GM21576 (cell line): Measurements from ENCODE around the gene TELO2.

Experiments
- ATAC-seq: cut with Tn5 transposase; IDR thresholded peaks from one replicate; pipeline ENCODE4 v1.9.1; 2021; ENCODE audit warnings: mild to moderate bottlenecking, moderate library complexity; ENCODE audit not compliant: unreplicated experiment

The TELO2 gene

DNA sequence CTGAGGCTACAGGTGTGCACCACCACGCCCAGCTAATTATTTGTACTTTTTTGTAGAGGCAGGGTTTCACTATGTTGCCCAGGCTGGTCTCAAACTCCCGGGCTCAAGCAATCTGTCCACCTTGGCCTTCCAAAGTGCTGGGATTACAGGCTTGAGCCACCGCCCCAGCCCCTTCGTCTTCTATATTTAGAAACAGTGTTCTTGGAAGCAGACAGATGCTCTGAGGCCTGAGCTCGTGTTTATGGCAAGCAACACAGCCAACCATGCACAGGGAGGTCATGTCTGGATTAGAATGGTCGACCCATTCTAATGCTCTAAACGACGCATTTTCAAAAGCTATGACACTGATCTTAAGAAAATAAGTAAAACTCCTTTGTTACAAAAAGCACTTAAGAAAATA, 56.9 kb downstream of the TELO2 start:
- ATAC-seq = no peak

DNA sequence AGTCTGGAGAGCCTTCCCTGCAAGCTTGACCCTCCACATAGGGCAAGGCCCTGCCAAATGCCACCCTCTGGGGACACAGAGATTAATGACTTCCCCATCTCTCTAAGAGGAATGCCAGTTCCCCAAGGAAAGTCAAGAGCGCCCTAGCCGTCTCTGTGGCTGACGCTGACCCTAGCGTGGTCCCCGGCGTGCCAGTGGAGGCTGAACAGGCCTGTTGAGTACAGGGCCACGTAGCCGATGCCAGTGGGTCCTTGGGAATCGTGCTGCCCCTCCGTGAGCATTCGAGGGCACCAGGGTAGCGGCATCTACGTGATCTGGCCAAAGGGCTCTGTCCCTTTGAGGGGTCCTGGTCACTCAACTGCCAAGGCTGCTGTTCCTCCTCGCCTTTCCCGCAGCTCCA, 57.5 kb downstream of the TELO2 start:
- ATAC-seq = no peak

DNA sequence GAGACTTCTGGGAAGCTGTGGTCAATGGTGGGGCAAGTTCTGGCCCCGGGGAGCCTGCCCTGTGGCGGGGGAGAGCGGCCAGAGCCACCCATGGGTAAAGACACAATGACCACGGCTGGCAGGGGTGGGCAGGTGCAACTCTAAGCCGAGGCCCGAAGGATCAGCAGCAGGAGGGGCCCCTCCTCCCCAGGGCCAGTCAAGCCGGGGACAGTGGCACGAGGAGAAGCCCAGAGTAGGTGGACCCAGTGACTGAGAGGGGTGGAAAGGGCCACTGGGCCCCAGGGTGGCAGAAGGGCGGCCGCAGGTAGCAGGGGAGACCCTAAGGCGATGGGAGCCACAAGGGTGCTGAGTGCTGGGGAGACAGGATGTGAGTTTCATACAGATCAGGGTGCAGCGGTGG, 58.0 kb downstream of the TELO2 start:
- no peak for ATAC-seq

DNA sequence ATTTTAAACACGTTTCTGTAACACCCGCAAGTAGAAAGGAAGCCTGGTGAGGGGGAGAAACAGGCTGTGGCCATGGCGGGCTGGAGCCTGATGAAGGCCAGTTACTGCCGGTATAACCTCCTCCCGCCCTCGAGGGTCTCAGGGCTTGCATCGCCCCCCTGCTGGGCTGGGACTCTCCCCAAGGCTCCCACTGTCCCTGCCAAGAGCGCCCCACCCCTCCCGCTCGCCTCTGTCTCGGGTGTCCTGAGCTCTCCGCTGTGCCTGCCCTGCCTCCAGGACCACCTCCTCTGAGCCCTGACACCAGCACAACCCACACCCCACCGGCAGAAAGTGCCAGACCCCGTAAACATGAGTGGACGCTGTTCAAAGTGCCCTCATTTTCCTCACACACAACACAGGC, 59.0 kb downstream of the TELO2 start:
- no peak for ATAC-seq

DNA sequence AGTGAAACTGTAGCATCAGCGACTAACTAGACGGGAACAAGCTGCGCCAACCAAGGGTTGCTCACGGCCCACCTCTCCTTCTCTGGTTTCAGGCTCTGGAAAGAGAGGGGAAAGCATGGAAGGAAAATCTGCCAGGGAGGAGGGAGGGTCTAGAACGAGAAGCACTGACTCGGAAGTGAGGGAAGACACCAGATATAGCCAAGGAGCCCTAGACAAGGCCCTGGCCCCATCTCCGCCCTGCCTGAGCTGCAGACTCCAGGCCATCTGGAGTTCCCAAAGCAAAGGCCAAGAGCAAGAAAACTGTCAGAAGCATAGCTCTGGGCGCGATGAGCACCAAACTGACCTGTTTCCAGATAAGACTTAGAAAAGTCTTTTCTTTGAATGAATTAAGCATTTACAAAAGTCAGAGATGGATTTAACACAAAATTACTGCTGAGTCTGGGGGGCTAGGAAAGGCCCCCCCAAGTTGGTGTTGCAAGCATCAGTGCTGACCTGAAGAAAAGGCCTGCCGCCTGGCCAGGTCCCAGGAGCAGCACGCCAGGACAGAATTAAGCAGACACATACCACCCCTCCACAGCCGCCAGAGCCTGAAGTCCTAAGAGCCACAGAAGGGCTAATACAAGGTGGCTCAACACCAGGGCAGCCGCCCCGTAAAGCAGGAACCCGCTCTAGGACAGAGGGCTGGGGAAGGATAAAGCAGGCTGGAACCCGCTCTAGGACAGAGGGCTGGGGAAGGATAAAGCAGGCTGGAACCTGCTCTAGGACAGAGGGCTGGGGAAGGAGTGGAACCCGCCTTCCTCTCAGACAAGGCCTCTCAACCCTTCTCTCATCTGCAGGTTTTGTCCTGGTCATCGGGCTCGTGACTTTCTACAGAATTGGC, 61.0 kb downstream of the TELO2 start:
- no peak for ATAC-seq

DNA sequence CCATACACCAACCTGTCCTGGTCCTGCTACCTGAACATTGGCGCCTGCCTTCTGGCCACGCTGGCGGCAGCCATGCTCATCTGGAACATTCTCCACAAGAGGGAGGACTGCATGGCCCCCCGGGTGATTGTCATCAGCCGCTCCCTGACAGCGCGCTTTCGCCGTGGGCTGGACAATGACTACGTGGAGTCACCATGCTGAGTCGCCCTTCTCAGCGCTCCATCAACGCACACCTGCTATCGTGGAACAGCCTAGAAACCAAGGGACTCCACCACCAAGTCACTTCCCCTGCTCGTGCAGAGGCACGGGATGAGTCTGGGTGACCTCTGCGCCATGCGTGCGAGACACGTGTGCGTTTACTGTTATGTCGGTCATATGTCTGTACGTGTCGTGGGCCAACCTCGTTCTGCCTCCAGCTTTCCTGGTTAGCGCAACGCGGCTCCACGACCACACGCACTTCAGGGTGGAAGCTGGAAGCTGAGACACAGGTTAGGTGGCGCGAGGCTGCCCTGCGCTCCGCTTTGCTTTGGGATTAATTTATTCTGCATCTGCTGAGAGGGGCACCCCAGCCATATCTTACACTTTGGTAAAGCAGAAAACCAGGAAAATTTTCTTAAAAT, 61.8 kb downstream of the TELO2 start:
- no peak for ATAC-seq

DNA sequence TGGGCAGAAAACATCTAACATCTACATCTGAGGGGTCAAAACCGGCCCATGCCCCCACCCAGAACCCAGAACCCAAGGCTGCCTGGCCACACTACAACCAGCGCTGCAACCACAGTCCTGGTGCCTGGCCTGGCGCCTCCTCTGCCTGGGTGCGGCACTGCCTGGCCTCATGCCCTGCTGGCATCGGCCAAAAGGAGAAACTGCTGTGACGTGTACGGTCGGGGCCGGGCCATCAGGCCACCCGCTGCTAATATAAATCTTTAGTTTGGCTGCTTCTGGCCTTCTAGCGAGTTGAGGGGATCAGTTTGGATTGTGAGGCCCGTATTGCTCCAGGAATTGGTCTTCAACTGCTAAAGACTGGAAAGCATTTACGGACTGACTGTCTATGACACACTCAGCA, 63.1 kb downstream of the TELO2 start:
- ATAC-seq = no peak

DNA sequence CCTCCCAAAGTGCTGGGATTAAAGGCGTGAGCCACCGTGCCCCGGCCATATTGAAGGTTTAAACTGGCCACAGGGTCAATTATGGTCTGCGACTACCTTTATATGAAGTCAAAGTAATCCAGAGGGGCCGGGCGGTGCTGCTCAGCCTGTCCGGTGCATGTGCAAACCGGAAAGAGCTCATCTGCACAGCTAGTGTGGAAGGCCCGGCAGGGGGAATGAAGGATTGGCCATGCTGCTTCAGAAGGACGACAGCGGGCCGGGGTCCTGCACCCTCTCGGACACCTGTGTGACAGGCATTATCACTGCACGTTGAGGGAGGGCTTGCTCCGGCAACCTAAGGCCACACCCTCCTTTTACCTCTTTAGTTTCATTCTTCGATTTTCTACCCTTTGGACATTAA, 63.9 kb downstream of the TELO2 start:
- no peak for ATAC-seq

DNA sequence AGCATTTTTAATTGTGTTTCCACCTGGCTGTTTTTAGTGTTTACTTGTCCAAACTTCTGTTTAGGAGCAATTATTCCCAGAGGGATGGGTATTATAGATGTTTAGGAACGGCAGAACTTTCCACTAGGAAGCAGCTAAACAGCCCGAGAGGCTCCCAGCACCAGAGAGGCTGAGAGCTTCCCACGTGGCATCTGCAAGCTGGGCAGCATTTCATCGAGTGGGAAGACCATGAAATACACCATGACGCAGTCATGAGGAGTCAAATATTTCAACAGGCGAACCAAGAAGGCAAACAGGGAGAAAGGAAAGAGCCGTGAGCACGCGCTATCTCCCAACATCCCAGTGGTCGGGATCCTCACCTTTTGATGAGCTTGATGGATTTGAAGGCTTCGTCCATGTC, 64.4 kb downstream of the TELO2 start:
- ATAC-seq = no peak

DNA sequence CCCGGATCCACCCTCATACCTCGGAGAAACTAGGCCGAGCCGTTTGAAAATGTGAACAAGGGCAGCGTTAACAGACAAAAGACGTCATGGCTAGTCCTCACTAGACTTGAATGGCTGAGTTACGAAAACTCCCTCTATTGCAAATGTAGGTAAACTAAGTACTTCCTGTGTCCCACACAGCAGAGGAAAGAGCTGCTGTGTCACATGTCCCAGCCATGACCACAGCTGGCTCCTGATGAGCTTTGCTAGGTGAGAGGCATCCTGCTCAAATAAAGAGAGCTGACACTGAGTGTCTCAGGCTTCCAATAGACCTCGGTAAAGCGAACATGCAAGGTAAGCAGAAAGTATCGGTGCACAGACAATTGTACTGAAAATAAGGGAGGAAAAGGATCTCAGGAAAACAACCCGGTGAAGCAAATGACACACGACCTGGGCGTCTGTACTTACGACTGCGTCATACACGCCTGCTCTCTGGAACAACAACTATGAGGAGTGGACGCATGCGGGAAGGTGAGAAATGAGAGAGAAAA, 66.4 kb downstream of the TELO2 start:
- no peak for ATAC-seq
